IMR-90 (cell line): ENCODE measurements around the gene TAX1BP1. TPM values are rescaled to one million over a fixed set of nuclear protein-coding genes. Genes with fewer than 3 reads are reported as not detected.

Experiments used
- ATAC-seq: fragments of 200-7000 bp; cut with Tn5 transposase; 2 replicates; pipeline ENCODE4 v1.9.1; 2020; ENCODE audit warnings: low read depth, mild to moderate bottlenecking, moderate library complexity
- BruUV-seq: library from RNA; stranded (reverse); fragments of 400-500 nt; replicated peaks from 2 replicates; lab custom pipeline; 2021; lab: Mats Ljungman, UMichigan
- CTCF ChIA-PET: fragments of 300-600 bp; formaldehyde crosslinking; extraction: SDS; loops from one replicate; lab custom pipeline; 2021; ENCODE audit warnings: antibody characterized with exemption; lab: Yijun Ruan, JAX
- POLR2A ChIA-PET: fragments of 300-600 bp; sonication (Branson Sonifier 250); formaldehyde crosslinking; loops from one replicate; lab custom pipeline; 2022; ENCODE audit warnings: antibody characterized with exemption; ENCODE audit not compliant: unreplicated experiment; lab: Charles Lee
- DNase-seq: peaks from one replicate; pipeline ENCODE4 v3.0.0; 2013
- H2AFZ ChIP-seq: replicated peaks from 2 replicates; pipeline ENCODE3; 2013; ENCODE audit warnings: low read length, mild to moderate bottlenecking; ENCODE audit not compliant: poor library complexity
- H2AK5ac ChIP-seq: 2 replicates; pipeline ENCODE4 v1.6.1; 2013; ENCODE audit warnings: low read depth, low read length, inconsistent platforms
- H2AK9ac ChIP-seq: replicated peaks from 2 replicates; pipeline ENCODE3; 2013; ENCODE audit warnings: mild to moderate bottlenecking, low read depth, low read length, moderate library complexity; ENCODE audit not compliant: poor library complexity
- H2BK120ac ChIP-seq: 2 replicates; pipeline ENCODE4 v1.6.1; 2013; ENCODE audit warnings: low read depth, low read length, inconsistent platforms
- H2BK15ac ChIP-seq: 3 replicates; pipeline ENCODE4 v1.6.1; 2013; ENCODE audit warnings: low read depth, low read length, inconsistent platforms
- H2BK20ac ChIP-seq: 2 replicates; pipeline ENCODE4 v1.6.1; 2013; ENCODE audit warnings: low read depth, mild to moderate bottlenecking, inconsistent platforms, low read length, moderate library complexity
- H2BK5ac ChIP-seq: 2 replicates; pipeline ENCODE4 v1.6.1; 2013; ENCODE audit warnings: mild to moderate bottlenecking, low read depth, low read length, inconsistent platforms; ENCODE audit not compliant: poor library complexity, severe bottlenecking
- H3K14ac ChIP-seq: replicated peaks from 2 replicates; pipeline ENCODE4 v1.6.1; 2013; ENCODE audit warnings: low read depth, low read length, inconsistent platforms
- H3K18ac ChIP-seq: 2 replicates; pipeline ENCODE4 v1.6.1; 2013; ENCODE audit warnings: low read depth, low read length, control low read depth
- H3K23ac ChIP-seq: 2 replicates; pipeline ENCODE4 v1.6.1; 2013; ENCODE audit warnings: low read depth, low read length, inconsistent platforms
- H3K27ac ChIP-seq: 2 replicates; pipeline ENCODE4 v1.5.1; 2013; ENCODE audit warnings: mild to moderate bottlenecking, control low read depth, low read length; ENCODE audit not compliant: insufficient read depth
- H3K27me3 ChIP-seq: 2 replicates; pipeline ENCODE4 v1.6.1; 2013; ENCODE audit warnings: low read length; ENCODE audit not compliant: control insufficient read depth, insufficient read depth
- H3K36me3 ChIP-seq: 2 replicates; pipeline ENCODE4 v1.6.1; 2013; ENCODE audit warnings: low read length, mixed read lengths; ENCODE audit not compliant: control insufficient read depth, insufficient read depth
- H3K4ac ChIP-seq: 2 replicates; pipeline ENCODE4 v1.6.1; 2013; ENCODE audit warnings: low read depth, low read length, inconsistent platforms
- H3K4me1 ChIP-seq: 2 replicates; pipeline ENCODE4 v1.6.1; 2013; ENCODE audit warnings: low read length, mixed read lengths; ENCODE audit not compliant: control insufficient read depth, insufficient read depth
- H3K4me2 ChIP-seq: 2 replicates; pipeline ENCODE4 v1.6.1; 2013; ENCODE audit warnings: low read depth, mild to moderate bottlenecking, control low read depth, low read length, moderate library complexity
- H3K4me3 ChIP-seq: 2 replicates; pipeline ENCODE4 v1.5.1; 2013; ENCODE audit warnings: low read depth, mild to moderate bottlenecking, control low read depth, low read length, moderate library complexity; ENCODE audit not compliant: insufficient read depth
- H3K56ac ChIP-seq: 2 replicates; pipeline ENCODE4 v1.6.1; 2013; ENCODE audit warnings: low read length, inconsistent platforms; ENCODE audit not compliant: insufficient read depth; ENCODE audit errors: extremely low read depth
- H3K79me1 ChIP-seq, 2 experiments: 2 replicates each; pipeline ENCODE4 v1.6.1; 2013; ENCODE audit warnings: low read length in 2 of 2, inconsistent platforms in 1 of 2, low read depth in 1 of 2
- H3K9ac ChIP-seq: 2 replicates; pipeline ENCODE4 v1.6.1; 2013; ENCODE audit warnings: low read depth, low read length, control low read depth
- H3K9me1 ChIP-seq: 2 replicates; pipeline ENCODE4 v1.6.1; 2013; ENCODE audit warnings: low read length, inconsistent platforms; ENCODE audit not compliant: insufficient read depth
- H3K9me3 ChIP-seq: 2 replicates; pipeline ENCODE4 v1.6.1; 2013; ENCODE audit warnings: low read length; ENCODE audit not compliant: control insufficient read depth, insufficient read depth
- H4K20me1 ChIP-seq: 2 replicates; pipeline ENCODE4 v1.6.1; 2013; ENCODE audit warnings: low read length, inconsistent platforms; ENCODE audit not compliant: insufficient read depth
- H4K5ac ChIP-seq: 2 replicates; pipeline ENCODE4 v1.6.1; 2013; ENCODE audit warnings: mild to moderate bottlenecking, low read depth, low read length, control low read depth
- H4K8ac ChIP-seq, 2 experiments: 2 replicates each; pipeline ENCODE4 v1.6.1; 2013; ENCODE audit warnings: low read depth in 2 of 2, low read length in 2 of 2, control low read depth in 1 of 2, inconsistent platforms in 1 of 2
- H4K91ac ChIP-seq: 2 replicates; pipeline ENCODE4 v1.6.1; 2013; ENCODE audit warnings: low read depth, low read length, inconsistent platforms; ENCODE audit not compliant: insufficient read depth
- BHLHE40 ChIP-seq: fragments of 150-350 bp; IDR thresholded peaks from 2 replicates; pipeline ENCODE4 v1.6.1; 2016; ENCODE audit warnings: mild to moderate bottlenecking, low read depth, low read length
- CEBPB ChIP-seq: IDR thresholded peaks from 2 replicates; pipeline ENCODE4 v1.6.1; 2012; ENCODE audit warnings: low read depth, low read length, improper control_type of control experiment
- MAZ ChIP-seq: IDR thresholded peaks from 2 replicates; pipeline ENCODE4 v1.6.1; 2012; ENCODE audit warnings: low read depth, mild to moderate bottlenecking, low read length, improper control_type of control experiment, moderate library complexity, borderline replicate concordance
- MXI1 ChIP-seq: IDR thresholded peaks from 2 replicates; pipeline ENCODE4 v1.6.1; 2012; ENCODE audit warnings: low read depth, mild to moderate bottlenecking, low read length, moderate library complexity, borderline replicate concordance
- RCOR1 ChIP-seq: IDR thresholded peaks from 2 replicates; pipeline ENCODE4 v1.6.1; 2012; ENCODE audit warnings: mild to moderate bottlenecking, low read length, improper control_type of control experiment; ENCODE audit not compliant: insufficient replicate concordance
- SMC3 ChIP-seq: fragments of 150-350 bp; IDR thresholded peaks from 2 replicates; pipeline ENCODE4 v1.6.1; 2016; ENCODE audit warnings: low read depth, mild to moderate bottlenecking, antibody characterized with exemption, low read length, moderate library complexity
- USF2 ChIP-seq: fragments of 150-350 bp; IDR thresholded peaks from 2 replicates; pipeline ENCODE4 v1.6.1; 2017; ENCODE audit warnings: mild to moderate bottlenecking, antibody characterized with exemption, low read length, low read depth
- WGBS, 2 experiments: methylation state at CpG; one replicate each; pipeline versions ENCODE4 v1.1.5 to v1.1.7; 2013; ENCODE audit warnings: missing lambda C conversion rate in 2 of 2; ENCODE audit not compliant: insufficient read length in 1 of 2; ENCODE audit errors: extremely low coverage in 2 of 2; 5-methylcytosine and 5-hydroxymethylcytosine counted together
- dilution Hi-C: fragments of 300-500 bp; cut with HindIII; formaldehyde crosslinking; loops from one replicate; pipeline ENCODE4 v1.14.3; 2018; ENCODE audit warnings: low sequenced_read_pairs; ENCODE audit not compliant: unreplicated experiment
- in situ Hi-C: fragments of 300-500 bp; cut with MboI; formaldehyde crosslinking; loops from 3 replicates; pipeline ENCODE4 v1.14.3; 2019; ENCODE audit warnings: low sequenced_read_pairs, inconsistent platforms, mixed read lengths
- intact Hi-C: fragments of 100-400 bp; cut with micrococcal nuclease; formaldehyde crosslinking; loops from 2 replicates; pipeline ENCODE4 v1.10.0; 2022
- polyA plus RNA-seq, 3 experiments: library from polyadenylated mRNA; depleted of rRNA; stranded (reverse); fragments of >200 nt; gene quantifications; 2 replicates each; pipeline ENCODE4 v1.2.3, GENCODE V29; 2012; ENCODE audit warnings: low replicate concordance in 1 of 3
- total RNA-seq: library from RNA; depleted of rRNA; stranded (reverse); fragments of >200 nt; gene quantifications from 2 replicates; pipeline ENCODE4 v1.2.3, GENCODE V29; 2012
- TF ChIP-seq, protein P1 (sequence below): fragments of 150-350 bp; IDR thresholded peaks from 2 replicates; pipeline ENCODE4 v1.6.1; 2016; ENCODE audit warnings: low read depth, mild to moderate bottlenecking, low read length, moderate library complexity, borderline replicate concordance

TAX1BP1 gene
- total and polyA plus RNA-seq, 2 of the 4 experiments (the other 2 are of a cell fraction): 49.0 to 52.7 TPM

DNA sequence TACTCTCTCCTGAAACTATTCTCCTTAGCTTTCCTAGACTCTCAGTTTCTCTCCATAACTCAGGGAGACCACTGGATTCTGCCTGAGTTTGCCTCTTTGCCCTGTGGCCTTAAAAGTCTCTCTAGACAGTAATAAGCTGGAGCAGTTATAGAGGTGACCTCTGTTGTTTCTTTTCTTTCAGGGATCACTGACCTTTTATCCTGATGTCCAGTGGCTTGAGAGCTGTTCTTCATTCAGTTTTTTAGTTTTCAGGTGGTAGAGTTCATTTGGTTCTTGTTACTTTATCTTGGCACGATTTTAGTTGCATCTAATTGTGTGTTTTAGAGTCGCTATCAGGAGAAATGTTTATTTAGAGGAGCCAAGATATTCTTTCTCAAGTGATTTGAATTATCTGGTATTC is 37.7 kb downstream of the TAX1BP1 start:
- Histone ChIP-seq H3K79me1 (peaks cover 12 to 40% of the 10 kb centered on the region in 2 experiments; a peak in 3 of 4 replicates), H3K18ac (no peak overlapping the region), H3K56ac (no peak overlapping the region), H3K9ac (no peak overlapping the region), H4K20me1 (peaks cover 7% of the 10 kb centered on the region; the same call in 1 of the 2 replicates), H2AK5ac (no peak overlapping the region), H2AK9ac (no peak overlapping the region), H3K27ac (no peak overlapping the region), H4K8ac (no peak overlapping the region), H3K4me3 (no peak overlapping the region), H2AFZ (no peak overlapping the region), H3K36me3 (peaks cover 3% of the 10 kb centered on the region; the same call in 1 of the 2 replicates), H3K4me1 (no peaks in the 10 kb centered on the region), H2BK120ac (no peak overlapping the region), H2BK5ac (no peak overlapping the region), H2BK15ac (no peak overlapping the region), H2BK20ac (no peak overlapping the region), H3K27me3 (no peaks in the 10 kb centered on the region), H4K5ac (no peak overlapping the region), H3K9me1 (no peaks in the 10 kb centered on the region), H3K14ac (no peak overlapping the region), H3K9me3 (no peaks in the 10 kb centered on the region), H3K4ac (no peak overlapping the region), H3K4me2 (no peak overlapping the region), H3K23ac (no peak overlapping the region), H4K91ac (no peak overlapping the region)
- in situ Hi-C loops: loop anchor here (10.0 to 25.0 kb wide), 2 partner anchors 235 to 573 kb away; partner anchors contain the start of gene HOXA13
- CTCF ChIA-PET: interaction anchor here (0.6 to 1.3 kb wide), 4 partner anchors 130 to 1018 kb away, joined by 3 to 4 read pairs (median 3); no protein-coding TSS in a partner anchor
- dilution Hi-C loops: no loop called here
- ATAC-seq: no peak
- DNase-seq: no peak
- BruUV-seq: no TSS peak
- POLR2A ChIA-PET: no interaction called here
- intact Hi-C loops: loop anchor here (10.0 kb wide), 1 partner anchor 173 kb away; no protein-coding TSS in a partner anchor
- WGBS, 2 experiments: 60% methylated on average over 1 of the region's 2 CpGs; no CpG with 5 or more reads in 1 of the 2 experiments
- TF ChIP-seq USF2: no peak
- TF ChIP-seq RCOR1: no peak
- no peak for TF ChIP-seq MAZ
- TF ChIP-seq CEBPB: no peak
- no peak for TF ChIP-seq MXI1
- TF ChIP-seq, protein P1, sequence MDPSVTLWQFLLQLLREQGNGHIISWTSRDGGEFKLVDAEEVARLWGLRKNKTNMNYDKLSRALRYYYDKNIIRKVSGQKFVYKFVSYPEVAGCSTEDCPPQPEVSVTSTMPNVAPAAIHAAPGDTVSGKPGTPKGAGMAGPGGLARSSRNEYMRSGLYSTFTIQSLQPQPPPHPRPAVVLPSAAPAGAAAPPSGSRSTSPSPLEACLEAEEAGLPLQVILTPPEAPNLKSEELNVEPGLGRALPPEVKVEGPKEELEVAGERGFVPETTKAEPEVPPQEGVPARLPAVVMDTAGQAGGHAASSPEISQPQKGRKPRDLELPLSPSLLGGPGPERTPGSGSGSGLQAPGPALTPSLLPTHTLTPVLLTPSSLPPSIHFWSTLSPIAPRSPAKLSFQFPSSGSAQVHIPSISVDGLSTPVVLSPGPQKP: no peak
- TF ChIP-seq BHLHE40: no peak
- no peak for TF ChIP-seq SMC3
